A673 (cell line): ENCODE data around the gene SMTNL1. TPM values are rescaled to one million over a fixed set of nuclear protein-coding genes. Genes with fewer than 3 reads are reported as not detected.

ENCODE experiments used
- BruUV-seq: library from RNA; stranded (reverse); fragments of 400-500 nt; replicated peaks from 2 replicates; lab custom pipeline; 2021; lab: Mats Ljungman, UMichigan
- CTCF ChIA-PET: fragments of 300-600 bp; sonication (Branson Sonifier 250); formaldehyde crosslinking; loops from one replicate; lab custom pipeline; 2022; ENCODE audit warnings: antibody characterized with exemption; lab: Charles Lee
- POLR2A ChIA-PET: fragments of 300-600 bp; sonication (Branson Sonifier 250); formaldehyde crosslinking; loops from one replicate; lab custom pipeline; 2022; ENCODE audit warnings: antibody characterized with exemption; ENCODE audit not compliant: low non-redundant PET; lab: Charles Lee
- DNase-seq: peaks from one replicate; pipeline ENCODE4 v3.0.0-alpha.2; 2015; ENCODE audit warnings: low spot score
- H3K27ac ChIP-seq: fragments of 200-600 bp; sonication (generic); 2 replicates; pipeline ENCODE4 v1.5.1; 2016; ENCODE audit warnings: mixed run types, low read depth, mild to moderate bottlenecking, mixed read lengths, antibody characterized with exemption, low read length; ENCODE audit not compliant: poor library complexity, severe bottlenecking
- H3K27me3 ChIP-seq: fragments of 200-600 bp; sonication (generic); replicated peaks from 2 replicates; pipeline ENCODE4 v1.6.1; 2017; ENCODE audit warnings: mixed run types, low read depth, mild to moderate bottlenecking, mixed read lengths, antibody characterized with exemption, low read length; ENCODE audit not compliant: insufficient read depth, poor library complexity
- H3K36me3 ChIP-seq: fragments of 200-600 bp; sonication (generic); 2 replicates; pipeline ENCODE4 v1.6.1; 2016; ENCODE audit warnings: mixed run types, mild to moderate bottlenecking, mixed read lengths, antibody characterized with exemption, low read length; ENCODE audit not compliant: insufficient read depth, poor library complexity, severe bottlenecking
- H3K4me1 ChIP-seq: fragments of 200-600 bp; sonication (generic); 2 replicates; pipeline ENCODE4 v1.6.1; 2017; ENCODE audit warnings: mixed run types, mild to moderate bottlenecking, mixed read lengths, antibody characterized with exemption, low read length; ENCODE audit not compliant: insufficient read depth, poor library complexity, severe bottlenecking
- H3K4me3 ChIP-seq: fragments of 200-600 bp; sonication (generic); 2 replicates; pipeline ENCODE4 v1.5.1; 2016; ENCODE audit warnings: low read depth, mixed run types, mild to moderate bottlenecking, mixed read lengths, low read length; ENCODE audit not compliant: poor library complexity, severe bottlenecking
- H3K9me3 ChIP-seq: fragments of 200-600 bp; sonication (generic); 2 replicates; pipeline ENCODE4 v1.6.1; 2016; ENCODE audit warnings: mixed run types, low read depth, mild to moderate bottlenecking, mixed read lengths, antibody characterized with exemption, low read length; ENCODE audit not compliant: poor library complexity, severe bottlenecking
- EZH2 ChIP-seq: fragments of 200-600 bp; sonication (generic); IDR thresholded peaks from 2 replicates; pipeline ENCODE4 v1.6.1; 2017; ENCODE audit warnings: borderline replicate concordance, low read depth, mild to moderate bottlenecking, mixed read lengths, antibody characterized with exemption, low read length; ENCODE audit not compliant: poor library complexity, severe bottlenecking
- intact Hi-C: fragments of 100-400 bp; cut with micrococcal nuclease; formaldehyde crosslinking; loops from one replicate; pipeline ENCODE4 v1.10.0; 2022; ENCODE audit not compliant: unreplicated experiment
- total RNA-seq: library from RNA; stranded (reverse); gene quantifications from 2 replicates; pipeline ENCODE4 v1.2.3, GENCODE V29; 2021
- TF ChIP-seq, protein P1 (sequence below): fragments of 300-800, 200-600 bp; sonication (generic); conservative IDR thresholded peaks from 2 replicates; pipeline ENCODE4 v1.5.1; 2017; ENCODE audit warnings: low read depth, mild to moderate bottlenecking, antibody characterized with exemption, low read length, moderate library complexity, mixed read lengths

The SMTNL1 gene
- total RNA-seq, 1 experiment from 2014 or later = not detected

DNA sequence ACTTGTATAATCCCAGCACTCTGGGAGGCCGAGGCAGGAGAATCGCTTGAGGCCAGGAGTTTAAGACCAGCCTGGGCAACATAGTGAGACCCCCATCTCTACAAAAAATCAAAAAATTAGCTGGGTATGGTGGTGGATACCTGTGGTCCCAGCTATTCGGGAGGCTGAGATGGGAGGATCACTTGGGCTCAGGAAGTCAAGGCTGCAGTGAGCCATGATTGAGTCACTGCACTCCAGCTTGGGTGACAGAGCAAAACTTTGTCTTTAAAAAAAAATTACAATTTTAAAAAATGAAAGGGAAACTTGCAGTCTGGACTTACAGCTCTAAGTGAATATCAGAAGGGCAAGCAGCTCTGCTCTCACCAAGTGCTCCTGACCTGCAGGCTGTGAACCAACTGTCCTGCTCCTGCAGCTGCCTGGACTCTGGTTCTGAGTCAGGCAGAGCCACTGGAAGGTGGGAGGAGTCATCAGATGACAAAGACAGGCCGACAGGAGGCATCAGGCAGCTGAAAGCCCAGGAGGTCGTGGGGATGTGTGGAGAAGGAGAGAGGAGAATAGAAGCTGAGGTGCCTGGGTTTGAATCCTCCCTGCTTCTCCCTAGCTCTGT is 9.6 kb downstream of the SMTNL1 start:
- BruUV-seq = no TSS peak
- H3K4me3 ChIP-seq = no peak overlapping the region
- no peaks in the 10 kb centered on the region for H3K9me3 ChIP-seq
- peak; percentile 40 for DNase-seq
- H3K27me3 ChIP-seq = no peaks in the 10 kb centered on the region
- H3K4me1 ChIP-seq = no peaks in the 10 kb centered on the region
- TF ChIP-seq EZH2 = no peak
- TF ChIP-seq, protein P1, sequence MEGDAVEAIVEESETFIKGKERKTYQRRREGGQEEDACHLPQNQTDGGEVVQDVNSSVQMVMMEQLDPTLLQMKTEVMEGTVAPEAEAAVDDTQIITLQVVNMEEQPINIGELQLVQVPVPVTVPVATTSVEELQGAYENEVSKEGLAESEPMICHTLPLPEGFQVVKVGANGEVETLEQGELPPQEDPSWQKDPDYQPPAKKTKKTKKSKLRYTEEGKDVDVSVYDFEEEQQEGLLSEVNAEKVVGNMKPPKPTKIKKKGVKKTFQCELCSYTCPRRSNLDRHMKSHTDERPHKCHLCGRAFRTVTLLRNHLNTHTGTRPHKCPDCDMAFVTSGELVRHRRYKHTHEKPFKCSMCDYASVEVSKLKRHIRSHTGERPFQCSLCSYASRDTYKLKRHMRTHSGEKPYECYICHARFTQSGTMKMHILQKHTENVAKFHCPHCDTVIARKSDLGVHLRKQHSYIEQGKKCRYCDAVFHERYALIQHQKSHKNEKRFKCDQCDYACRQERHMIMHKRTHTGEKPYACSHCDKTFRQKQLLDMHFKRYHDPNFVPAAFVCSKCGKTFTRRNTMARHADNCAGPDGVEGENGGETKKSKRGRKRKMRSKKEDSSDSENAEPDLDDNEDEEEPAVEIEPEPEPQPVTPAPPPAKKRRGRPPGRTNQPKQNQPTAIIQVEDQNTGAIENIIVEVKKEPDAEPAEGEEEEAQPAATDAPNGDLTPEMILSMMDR = 0 out of 2 replicates have a peak, but pooled peaks have one; percentile 17
- ChIA-PET POLR2A (no interaction called here), CTCF (no interaction called here)
- intact Hi-C loops = no loop called here
- H3K27ac ChIP-seq = no peak overlapping the region
- H3K36me3 ChIP-seq = no peaks in the 10 kb centered on the region

DNA sequence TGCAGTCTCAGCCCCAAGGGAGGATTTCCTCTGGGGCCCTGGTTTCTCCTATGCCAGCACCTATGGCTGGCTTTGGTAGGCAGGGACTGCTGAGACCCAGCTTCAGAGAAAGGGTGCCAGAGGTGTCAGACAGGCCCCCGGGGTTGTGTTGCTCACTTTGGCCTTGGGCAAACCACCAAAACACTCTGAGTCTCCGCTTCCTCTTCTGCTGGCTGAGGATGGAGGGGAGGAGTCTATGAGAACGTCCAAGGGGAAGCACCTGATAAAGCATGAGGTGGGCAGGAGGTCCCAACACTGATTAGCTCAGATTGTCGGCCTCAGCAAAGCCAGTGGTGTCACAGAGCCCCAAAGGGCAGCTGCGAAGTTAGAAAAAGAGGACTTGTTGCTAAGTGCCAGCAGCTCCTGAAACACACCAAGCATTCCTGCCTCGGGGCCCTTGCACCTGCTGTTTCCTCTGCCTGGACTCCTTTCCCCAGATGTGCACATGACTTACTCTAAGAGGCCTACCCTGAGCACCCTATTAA is 10.5 kb downstream of the SMTNL1 start:
- TF ChIP-seq, protein P1 = no peak
- TF ChIP-seq EZH2 = no peak

DNA sequence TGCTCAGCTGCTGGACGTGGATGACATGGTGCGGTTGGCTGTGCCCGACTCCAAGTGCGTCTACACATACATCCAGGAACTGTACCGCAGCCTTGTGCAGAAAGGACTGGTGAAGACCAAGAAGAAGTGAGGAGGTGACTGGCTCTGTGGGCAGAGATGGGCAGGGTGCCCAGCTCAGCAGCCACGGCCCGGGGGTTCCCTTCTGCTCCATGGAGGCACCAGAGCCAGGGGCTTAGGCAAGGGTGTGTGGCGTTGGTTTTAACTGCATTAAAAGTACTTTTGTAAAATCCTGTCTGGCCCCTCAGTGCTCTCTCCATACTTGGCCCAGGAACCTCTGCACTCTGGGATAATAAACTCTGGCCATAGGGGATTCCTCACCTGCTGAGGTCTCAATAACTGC is 12.6 kb downstream of the SMTNL1 start:
- intact Hi-C loops = no loop called here
- no peak overlapping the region for H3K27ac ChIP-seq
- no peaks in the 10 kb centered on the region for H3K36me3 ChIP-seq
- no peaks in the 10 kb centered on the region for H3K27me3 ChIP-seq
- no TSS peak for BruUV-seq
- H3K4me3 ChIP-seq = no peak overlapping the region
- CTCF ChIA-PET = no interaction called here
- no peaks in the 10 kb centered on the region for H3K4me1 ChIP-seq
- DNase-seq = no peak
- POLR2A ChIA-PET = no interaction called here
- TF ChIP-seq EZH2 = no peak
- TF ChIP-seq, protein P1 = no peak
- no peaks in the 10 kb centered on the region for H3K9me3 ChIP-seq

More for the DNA sequence above, 10.5 kb downstream of the SMTNL1 start:
- BruUV-seq = no TSS peak
- Histone ChIP-seq H3K36me3 (no peaks in the 10 kb centered on the region), H3K27ac (no peak overlapping the region), H3K9me3 (no peaks in the 10 kb centered on the region), H3K27me3 (no peaks in the 10 kb centered on the region), H3K4me3 (no peak overlapping the region), H3K4me1 (no peaks in the 10 kb centered on the region)
- ChIA-PET CTCF (no interaction called here), POLR2A (interaction anchor here (0.6 kb wide), 1 partner anchor 1026 kb away, joined by 7 read pairs; no protein-coding TSS in a partner anchor)
- intact Hi-C loops = no loop called here
- no peak for DNase-seq
